ENCODE measurements around the gene SEMA3E.

The SEMA3E gene

GRCh38 chr7:83457022-83457892, 191.7 kb downstream of the SEMA3E start:
- H3K4me3 ChIP-seq (replicated peaks; ENCODE audit: low read depth, low read length), result no peak overlapping the region
- no peak for DNase-seq (ENCODE audit: low read depth)

GRCh38 chr7:83456413-83456812, 192.5 kb downstream of the SEMA3E start:
- TF ChIP-seq, protein P1, sequence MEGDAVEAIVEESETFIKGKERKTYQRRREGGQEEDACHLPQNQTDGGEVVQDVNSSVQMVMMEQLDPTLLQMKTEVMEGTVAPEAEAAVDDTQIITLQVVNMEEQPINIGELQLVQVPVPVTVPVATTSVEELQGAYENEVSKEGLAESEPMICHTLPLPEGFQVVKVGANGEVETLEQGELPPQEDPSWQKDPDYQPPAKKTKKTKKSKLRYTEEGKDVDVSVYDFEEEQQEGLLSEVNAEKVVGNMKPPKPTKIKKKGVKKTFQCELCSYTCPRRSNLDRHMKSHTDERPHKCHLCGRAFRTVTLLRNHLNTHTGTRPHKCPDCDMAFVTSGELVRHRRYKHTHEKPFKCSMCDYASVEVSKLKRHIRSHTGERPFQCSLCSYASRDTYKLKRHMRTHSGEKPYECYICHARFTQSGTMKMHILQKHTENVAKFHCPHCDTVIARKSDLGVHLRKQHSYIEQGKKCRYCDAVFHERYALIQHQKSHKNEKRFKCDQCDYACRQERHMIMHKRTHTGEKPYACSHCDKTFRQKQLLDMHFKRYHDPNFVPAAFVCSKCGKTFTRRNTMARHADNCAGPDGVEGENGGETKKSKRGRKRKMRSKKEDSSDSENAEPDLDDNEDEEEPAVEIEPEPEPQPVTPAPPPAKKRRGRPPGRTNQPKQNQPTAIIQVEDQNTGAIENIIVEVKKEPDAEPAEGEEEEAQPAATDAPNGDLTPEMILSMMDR (IDR thresholded peaks at IDR 0.05; ENCODE audit: low read length, missing control alignments), result no peak
- H3K4me3 ChIP-seq (replicated peaks; ENCODE audit: low read depth, low read length), result no peak overlapping the region
- no peak for DNase-seq (ENCODE audit: low read depth)

More at GRCh38 chr7:83457022-83457892, 191.7 kb downstream of the SEMA3E start:
- TF ChIP-seq, protein P1 (IDR thresholded peaks at IDR 0.05; ENCODE audit: low read length, missing control alignments), result no peak

DNA sequence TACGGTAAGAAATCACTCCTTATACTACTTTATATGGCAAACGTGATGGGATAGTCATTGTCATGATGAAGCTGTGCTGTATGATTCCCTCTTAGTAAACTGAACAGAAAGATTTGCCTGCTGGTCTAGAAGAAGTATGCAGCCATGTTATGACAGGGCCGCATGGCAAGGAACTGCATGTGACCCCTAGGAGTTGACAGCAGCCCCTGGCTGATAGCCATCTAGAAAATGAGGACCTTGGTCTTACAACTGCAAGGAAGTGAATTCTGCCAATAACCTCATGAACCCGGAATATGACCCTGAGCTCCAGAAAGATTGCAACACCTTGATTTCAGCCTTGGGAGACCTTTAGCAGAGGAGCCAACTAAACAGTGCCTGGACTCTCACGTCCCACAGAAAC, 193.3 kb downstream of the SEMA3E start:
- DNase-seq (ENCODE audit: low read depth), result no peak
- TF ChIP-seq, protein P1 (IDR thresholded peaks at IDR 0.05; ENCODE audit: low read length, missing control alignments), result no peak
- H3K4me3 ChIP-seq (replicated peaks; ENCODE audit: low read depth, low read length), result no peak overlapping the region

- TF ChIP-seq, protein P1 (IDR thresholded peaks at IDR 0.05; ENCODE audit: low read length, missing control alignments), result no peak
Observed at GRCh38 chr7:83452256-83452655, 196.7 kb downstream of the SEMA3E start.

GRCh38 chr7:83451501-83452045, 197.4 kb downstream of the SEMA3E start:
- DNase-seq (ENCODE audit: low read depth), result no peak
- H3K4me3 ChIP-seq (replicated peaks; ENCODE audit: low read depth, low read length), result no peak overlapping the region
- TF ChIP-seq, protein P1 (IDR thresholded peaks at IDR 0.05; ENCODE audit: low read length, missing control alignments), result no peak

More at GRCh38 chr7:83452256-83452655, 196.7 kb downstream of the SEMA3E start:
- no peak for DNase-seq (ENCODE audit: low read depth)
- no peak overlapping the region for H3K4me3 ChIP-seq (replicated peaks; ENCODE audit: low read depth, low read length)

DNA sequence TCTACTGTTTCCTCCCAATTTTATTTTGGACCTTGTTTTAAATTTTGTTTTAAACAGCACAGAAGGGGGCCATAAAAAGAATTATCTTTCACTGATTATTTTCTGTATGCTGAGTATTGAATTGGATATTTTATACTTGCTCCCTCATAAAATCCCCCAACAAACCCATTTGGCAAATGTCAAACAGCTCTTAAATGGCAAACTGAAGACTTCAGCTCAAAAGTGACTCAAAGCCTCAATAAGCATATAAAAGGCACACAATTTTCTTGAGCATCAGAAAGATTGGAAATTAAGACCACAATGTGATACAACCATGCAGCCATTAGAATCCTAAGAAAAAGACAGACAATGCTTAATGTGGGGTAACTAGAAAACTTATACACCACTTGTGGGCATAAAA, 199.2 kb downstream of the SEMA3E start:
- no peak overlapping the region for H3K4me3 ChIP-seq (replicated peaks; ENCODE audit: low read depth, low read length)
- DNase-seq (ENCODE audit: low read depth), result no peak
- TF ChIP-seq, protein P1 (IDR thresholded peaks at IDR 0.05; ENCODE audit: low read length, missing control alignments), result no peak

All from fibroblast of pulmonary artery (primary cell).